22Rv1 (cell line): ENCODE measurements around the gene RNF223.

ENCODE experiments used
- ZFX ChIP-seq: fragments of 450-650 bp; IDR thresholded peaks from 2 replicates; pipeline ENCODE4 v1.6.1; 2017; ENCODE audit warnings: antibody characterized with exemption, borderline replicate concordance
- TF ChIP-seq, protein P1 (sequence below): fragments of 450-650 bp; IDR thresholded peaks from 2 replicates; pipeline ENCODE4 v1.5.1; 2017; ENCODE audit warnings: mild to moderate bottlenecking

DNA sequence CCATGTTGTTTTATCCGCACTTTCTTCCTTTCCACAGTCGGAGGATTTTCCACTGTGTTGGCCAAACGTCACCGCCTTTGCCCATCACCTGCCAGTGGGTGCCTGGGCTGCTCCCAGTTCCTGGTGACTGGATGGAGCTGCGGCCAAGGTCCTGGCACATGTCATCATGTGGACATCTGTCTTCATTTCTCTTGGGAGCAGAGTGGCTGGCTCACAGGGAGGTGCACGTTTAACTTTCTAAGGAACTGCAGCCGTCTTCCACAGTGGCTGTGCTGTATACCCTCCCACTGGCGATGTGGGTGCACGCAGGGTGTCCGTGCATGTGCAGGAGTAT is 19.5 kb upstream of the RNF223 start:
- TF ChIP-seq, protein P1, sequence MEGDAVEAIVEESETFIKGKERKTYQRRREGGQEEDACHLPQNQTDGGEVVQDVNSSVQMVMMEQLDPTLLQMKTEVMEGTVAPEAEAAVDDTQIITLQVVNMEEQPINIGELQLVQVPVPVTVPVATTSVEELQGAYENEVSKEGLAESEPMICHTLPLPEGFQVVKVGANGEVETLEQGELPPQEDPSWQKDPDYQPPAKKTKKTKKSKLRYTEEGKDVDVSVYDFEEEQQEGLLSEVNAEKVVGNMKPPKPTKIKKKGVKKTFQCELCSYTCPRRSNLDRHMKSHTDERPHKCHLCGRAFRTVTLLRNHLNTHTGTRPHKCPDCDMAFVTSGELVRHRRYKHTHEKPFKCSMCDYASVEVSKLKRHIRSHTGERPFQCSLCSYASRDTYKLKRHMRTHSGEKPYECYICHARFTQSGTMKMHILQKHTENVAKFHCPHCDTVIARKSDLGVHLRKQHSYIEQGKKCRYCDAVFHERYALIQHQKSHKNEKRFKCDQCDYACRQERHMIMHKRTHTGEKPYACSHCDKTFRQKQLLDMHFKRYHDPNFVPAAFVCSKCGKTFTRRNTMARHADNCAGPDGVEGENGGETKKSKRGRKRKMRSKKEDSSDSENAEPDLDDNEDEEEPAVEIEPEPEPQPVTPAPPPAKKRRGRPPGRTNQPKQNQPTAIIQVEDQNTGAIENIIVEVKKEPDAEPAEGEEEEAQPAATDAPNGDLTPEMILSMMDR, result no peak
- no peak for TF ChIP-seq ZFX
